ENCODE measurements around the gene BSDC1. TPM values are rescaled to one million over a fixed set of nuclear protein-coding genes. Genes with fewer than 3 reads are reported as not detected.

Gene BSDC1
- total RNA-seq, 1 experiment from 2014 or later = 44.3 TPM

DNA sequence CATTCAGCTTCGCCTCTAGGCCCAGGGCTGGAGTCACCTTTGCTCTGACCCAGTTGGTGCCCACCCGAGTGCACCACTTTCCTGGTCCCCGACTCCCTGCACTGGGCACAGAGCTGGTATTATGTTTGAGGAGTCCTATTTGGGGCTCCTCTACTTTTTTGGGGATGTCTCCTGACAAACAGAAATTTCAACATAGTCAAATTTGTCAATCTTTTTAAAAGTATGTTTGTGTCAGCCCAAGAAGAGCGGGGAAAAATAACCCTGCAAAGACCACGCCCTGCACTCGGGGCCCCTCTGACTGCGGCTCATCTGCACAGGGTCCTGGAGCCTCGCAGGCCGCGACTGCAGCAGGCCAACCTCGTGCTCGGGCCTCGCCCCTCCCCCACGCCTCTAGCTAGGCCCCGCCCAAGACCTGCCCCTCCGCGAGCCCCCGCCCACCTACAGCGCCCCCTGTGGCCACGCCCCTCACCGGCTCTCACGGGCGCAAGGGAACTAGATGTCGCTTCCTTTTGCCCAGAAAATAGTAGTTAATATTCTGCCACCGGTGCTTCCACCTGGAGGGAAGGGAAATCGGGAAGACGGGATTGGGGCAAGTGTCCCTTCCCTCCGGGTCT is 43.3 kb downstream of the BSDC1 start (continued):
- TF ChIP-seq KAT7 (CRISPR knock-in tag; IDR thresholded peaks at IDR 0.05; ENCODE audit: borderline replicate concordance) = no peak
- TF ChIP-seq, protein P1, sequence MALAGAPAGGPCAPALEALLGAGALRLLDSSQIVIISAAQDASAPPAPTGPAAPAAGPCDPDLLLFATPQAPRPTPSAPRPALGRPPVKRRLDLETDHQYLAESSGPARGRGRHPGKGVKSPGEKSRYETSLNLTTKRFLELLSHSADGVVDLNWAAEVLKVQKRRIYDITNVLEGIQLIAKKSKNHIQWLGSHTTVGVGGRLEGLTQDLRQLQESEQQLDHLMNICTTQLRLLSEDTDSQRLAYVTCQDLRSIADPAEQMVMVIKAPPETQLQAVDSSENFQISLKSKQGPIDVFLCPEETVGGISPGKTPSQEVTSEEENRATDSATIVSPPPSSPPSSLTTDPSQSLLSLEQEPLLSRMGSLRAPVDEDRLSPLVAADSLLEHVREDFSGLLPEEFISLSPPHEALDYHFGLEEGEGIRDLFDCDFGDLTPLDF (CRISPR knock-in tag; IDR thresholded peaks at IDR 0.05) = peak; percentile 94
- peak; percentile 82 for TF ChIP-seq FOXK1 (CRISPR knock-in tag; IDR thresholded peaks at IDR 0.05)
- TF ChIP-seq, protein P2, sequence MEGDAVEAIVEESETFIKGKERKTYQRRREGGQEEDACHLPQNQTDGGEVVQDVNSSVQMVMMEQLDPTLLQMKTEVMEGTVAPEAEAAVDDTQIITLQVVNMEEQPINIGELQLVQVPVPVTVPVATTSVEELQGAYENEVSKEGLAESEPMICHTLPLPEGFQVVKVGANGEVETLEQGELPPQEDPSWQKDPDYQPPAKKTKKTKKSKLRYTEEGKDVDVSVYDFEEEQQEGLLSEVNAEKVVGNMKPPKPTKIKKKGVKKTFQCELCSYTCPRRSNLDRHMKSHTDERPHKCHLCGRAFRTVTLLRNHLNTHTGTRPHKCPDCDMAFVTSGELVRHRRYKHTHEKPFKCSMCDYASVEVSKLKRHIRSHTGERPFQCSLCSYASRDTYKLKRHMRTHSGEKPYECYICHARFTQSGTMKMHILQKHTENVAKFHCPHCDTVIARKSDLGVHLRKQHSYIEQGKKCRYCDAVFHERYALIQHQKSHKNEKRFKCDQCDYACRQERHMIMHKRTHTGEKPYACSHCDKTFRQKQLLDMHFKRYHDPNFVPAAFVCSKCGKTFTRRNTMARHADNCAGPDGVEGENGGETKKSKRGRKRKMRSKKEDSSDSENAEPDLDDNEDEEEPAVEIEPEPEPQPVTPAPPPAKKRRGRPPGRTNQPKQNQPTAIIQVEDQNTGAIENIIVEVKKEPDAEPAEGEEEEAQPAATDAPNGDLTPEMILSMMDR (IDR thresholded peaks at IDR 0.05) = peak; percentile 79
- no peak for TF ChIP-seq OVOL2 (CRISPR knock-in tag; IDR thresholded peaks at IDR 0.05; ENCODE audit: borderline replicate concordance)
- peak; percentile 85; the same call in 1 of the 2 replicates for TF ChIP-seq TEAD1 (CRISPR knock-in tag; IDR thresholded peaks at IDR 0.05)
- TF ChIP-seq, protein P3, sequence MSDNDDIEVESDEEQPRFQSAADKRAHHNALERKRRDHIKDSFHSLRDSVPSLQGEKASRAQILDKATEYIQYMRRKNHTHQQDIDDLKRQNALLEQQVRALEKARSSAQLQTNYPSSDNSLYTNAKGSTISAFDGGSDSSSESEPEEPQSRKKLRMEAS (CRISPR knock-in tag; IDR thresholded peaks at IDR 0.05) = peak; percentile 99
- TF ChIP-seq, protein P4, sequence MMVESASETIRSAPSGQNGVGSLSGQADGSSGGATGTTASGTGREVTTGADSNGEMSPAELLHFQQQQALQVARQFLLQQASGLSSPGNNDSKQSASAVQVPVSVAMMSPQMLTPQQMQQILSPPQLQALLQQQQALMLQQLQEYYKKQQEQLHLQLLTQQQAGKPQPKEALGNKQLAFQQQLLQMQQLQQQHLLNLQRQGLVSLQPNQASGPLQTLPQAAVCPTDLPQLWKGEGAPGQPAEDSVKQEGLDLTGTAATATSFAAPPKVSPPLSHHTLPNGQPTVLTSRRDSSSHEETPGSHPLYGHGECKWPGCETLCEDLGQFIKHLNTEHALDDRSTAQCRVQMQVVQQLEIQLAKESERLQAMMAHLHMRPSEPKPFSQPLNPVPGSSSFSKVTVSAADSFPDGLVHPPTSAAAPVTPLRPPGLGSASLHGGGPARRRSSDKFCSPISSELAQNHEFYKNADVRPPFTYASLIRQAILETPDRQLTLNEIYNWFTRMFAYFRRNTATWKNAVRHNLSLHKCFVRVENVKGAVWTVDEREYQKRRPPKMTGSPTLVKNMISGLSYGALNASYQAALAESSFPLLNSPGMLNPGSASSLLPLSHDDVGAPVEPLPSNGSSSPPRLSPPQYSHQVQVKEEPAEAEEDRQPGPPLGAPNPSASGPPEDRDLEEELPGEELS (CRISPR knock-in tag; IDR thresholded peaks at IDR 0.05) = peak; percentile 81; the same call in 1 of the 2 replicates
- 0 out of 2 replicates have a peak, but pooled peaks have one; percentile 27 for TF ChIP-seq NR2C2 (CRISPR knock-in tag; IDR thresholded peaks at IDR 0.05)
- TF ChIP-seq SMAD4 (CRISPR knock-in tag; IDR thresholded peaks at IDR 0.05) = no peak
- peak; percentile 98 for TF ChIP-seq ZNF281 (CRISPR knock-in tag; IDR thresholded peaks at IDR 0.05)
- peak; percentile 82 for TF ChIP-seq CREB1 (CRISPR knock-in tag; IDR thresholded peaks at IDR 0.05)
- TF ChIP-seq, protein P5, sequence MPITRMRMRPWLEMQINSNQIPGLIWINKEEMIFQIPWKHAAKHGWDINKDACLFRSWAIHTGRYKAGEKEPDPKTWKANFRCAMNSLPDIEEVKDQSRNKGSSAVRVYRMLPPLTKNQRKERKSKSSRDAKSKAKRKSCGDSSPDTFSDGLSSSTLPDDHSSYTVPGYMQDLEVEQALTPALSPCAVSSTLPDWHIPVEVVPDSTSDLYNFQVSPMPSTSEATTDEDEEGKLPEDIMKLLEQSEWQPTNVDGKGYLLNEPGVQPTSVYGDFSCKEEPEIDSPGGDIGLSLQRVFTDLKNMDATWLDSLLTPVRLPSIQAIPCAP (CRISPR knock-in tag; IDR thresholded peaks at IDR 0.05) = peak; percentile 81; the same call in 1 of the 2 replicates
- peak; percentile 61; the same call in 1 of the 2 replicates for TF ChIP-seq TEAD4 (CRISPR knock-in tag; IDR thresholded peaks at IDR 0.05)
- peak; percentile 67 for TF ChIP-seq MYBL2 (CRISPR knock-in tag; IDR thresholded peaks at IDR 0.05)

DNA sequence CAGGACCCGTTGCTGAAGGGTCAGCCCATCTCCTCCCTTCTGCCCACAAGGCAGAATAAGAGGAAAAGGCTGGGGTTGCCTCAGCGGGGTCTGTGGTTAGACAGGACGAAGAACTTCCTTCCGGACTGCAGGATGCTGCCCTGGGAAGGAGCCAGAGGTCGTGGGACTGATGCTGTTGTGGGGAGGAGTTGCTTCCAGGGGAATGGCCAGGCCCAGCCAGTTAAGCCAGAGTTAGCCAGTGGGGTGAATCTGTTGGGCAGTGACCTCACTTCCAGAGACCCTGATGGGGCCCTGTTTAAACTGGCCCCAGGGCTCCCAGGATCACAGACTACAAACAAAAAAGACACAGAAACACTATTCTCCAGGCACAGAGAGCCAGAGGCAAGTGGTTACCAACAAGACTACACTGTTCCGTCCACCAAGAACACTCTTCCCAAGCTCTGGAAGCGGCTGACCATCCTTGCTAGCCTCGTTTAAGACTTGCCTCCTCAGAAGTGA is 45.0 kb downstream of the BSDC1 start:
- Mint-ChIP-seq H3K27ac (no peak overlapping the region), H3K4me1 (peaks cover 18% of the 10 kb centered on the region), H3K36me3 (peaks cover 11% of the 10 kb centered on the region), H3K27me3 (ENCODE audit: low read depth) (peaks cover 58% of the 10 kb centered on the region), H3K9me3 (peaks cover 11% of the 10 kb centered on the region), H3K4me3 (no peak overlapping the region)
- ChIA-PET POLR2A (no interaction called here), CTCF (no interaction called here)
- no peak for ATAC-seq
- no peak for DNase-seq (ENCODE audit: low spot score)
- TF ChIP-seq ESRRA (CRISPR knock-in tag; IDR thresholded peaks at IDR 0.05; ENCODE audit: borderline replicate concordance) (no peak), SMAD4 (CRISPR knock-in tag; IDR thresholded peaks at IDR 0.05) (no peak), TP53 (CRISPR knock-in tag; IDR thresholded peaks at IDR 0.05) (no peak), ZNF416 (CRISPR knock-in tag; IDR thresholded peaks at IDR 0.05) (no peak), HMGXB4 (CRISPR knock-in tag; IDR thresholded peaks at IDR 0.05) (no peak), TEAD4 (CRISPR knock-in tag; IDR thresholded peaks at IDR 0.05) (no peak), ZNF423 (CRISPR knock-in tag; IDR thresholded peaks at IDR 0.05) (no peak)
- TF ChIP-seq, protein P6, sequence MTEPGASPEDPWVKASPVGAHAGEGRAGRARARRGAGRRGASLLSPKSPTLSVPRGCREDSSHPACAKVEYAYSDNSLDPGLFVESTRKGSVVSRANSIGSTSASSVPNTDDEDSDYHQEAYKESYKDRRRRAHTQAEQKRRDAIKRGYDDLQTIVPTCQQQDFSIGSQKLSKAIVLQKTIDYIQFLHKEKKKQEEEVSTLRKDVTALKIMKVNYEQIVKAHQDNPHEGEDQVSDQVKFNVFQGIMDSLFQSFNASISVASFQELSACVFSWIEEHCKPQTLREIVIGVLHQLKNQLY (CRISPR knock-in tag; IDR thresholded peaks at IDR 0.05) = no peak
- TF ChIP-seq, protein P7, sequence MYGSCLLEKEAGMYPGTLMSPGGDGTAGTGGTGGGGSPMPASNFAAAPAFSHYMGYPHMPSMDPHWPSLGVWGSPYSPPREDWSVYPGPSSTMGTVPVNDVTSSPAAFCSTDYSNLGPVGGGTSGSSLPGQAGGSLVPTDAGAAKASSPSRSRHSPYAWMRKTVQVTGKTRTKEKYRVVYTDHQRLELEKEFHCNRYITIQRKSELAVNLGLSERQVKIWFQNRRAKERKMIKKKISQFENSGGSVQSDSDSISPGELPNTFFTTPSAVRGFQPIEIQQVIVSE (CRISPR knock-in tag; IDR thresholded peaks at IDR 0.05; ENCODE audit: borderline replicate concordance) = no peak
